Hematopoietic multipotent progenitor cell treated with erythropoietin and hydrocortisone succinate and interleukin-3 and kit ligand, for 17 days (in vitro differentiated cells): ENCODE measurements around the gene GNG10.
A peak's percentile ranks its signal among the peaks of the same experiment; 100 is the strongest.
"Not testable (repeated sequence)": the region's sequence is repeated elsewhere in the genome, so short reads cannot be mapped to it uniquely, and the experiment has no call there.

ENCODE experiments used
- DNase-seq: peaks from one replicate; pipeline ENCODE4 v3.0.0-alpha.2; 2015; ENCODE audit warnings: low spot score

GNG10 gene

GRCh38 chr9:111661150-111661801, at the start of gene GNG10:
GNG10 (plus strand) TSS chr9:111661605; CDS start chr9:111661635, 30 bp downstream.
- peak; percentile 28 for DNase-seq

GRCh38 chr9:111613436-111614040, 47.9 kb upstream of the GNG10 start:
- no peak for DNase-seq

GRCh38 chr9:111615928-111616327, 45.5 kb upstream of the GNG10 start:
- DNase-seq: no peak

GRCh38 chr9:111617349-111617748, 44.1 kb upstream of the GNG10 start:
- DNase-seq: not testable (repeated sequence)

GRCh38 chr9:111621895-111622480, 39.4 kb upstream of the GNG10 start:
- DNase-seq: no peak

GRCh38 chr9:111622626-111623025, 38.8 kb upstream of the GNG10 start:
- no peak for DNase-seq

GRCh38 chr9:111627260-111627963, 34.0 kb upstream of the GNG10 start:
- DNase-seq: no peak

- DNase-seq: no peak
Observed at GRCh38 chr9:111628411-111628810, 33.0 kb upstream of the GNG10 start.

GRCh38 chr9:111630182-111630963, 31.0 kb upstream of the GNG10 start:
- DNase-seq: no peak

GRCh38 chr9:111630964-111631213, 30.5 kb upstream of the GNG10 start:
- no peak for DNase-seq

GRCh38 chr9:111631214-111631971, 30.0 kb upstream of the GNG10 start, which contains the start of gene DNAJC25:
DNAJC25 (plus strand) TSS chr9:111631334; CDS start chr9:111631408, 74 bp downstream.
- peak; percentile 93 for DNase-seq

GRCh38 chr9:111632060-111632459, 29.3 kb upstream of the GNG10 start:
- peak; percentile 13 for DNase-seq

- no peak for DNase-seq
Observed at GRCh38 chr9:111632695-111633388, 28.6 kb upstream of the GNG10 start.

GRCh38 chr9:111633389-111633736, 28.0 kb upstream of the GNG10 start:
- no peak for DNase-seq

- no peak for DNase-seq
Observed at GRCh38 chr9:111634860-111635259, 26.5 kb upstream of the GNG10 start.

- DNase-seq: no peak
Observed at GRCh38 chr9:111637421-111637950, 23.9 kb upstream of the GNG10 start.

GRCh38 chr9:111644195-111644772, 17.1 kb upstream of the GNG10 start:
- DNase-seq: no peak

- DNase-seq: no peak
Observed at GRCh38 chr9:111645806-111646205, 15.6 kb upstream of the GNG10 start.

- no peak for DNase-seq
Observed at GRCh38 chr9:111646417-111646816, 15.0 kb upstream of the GNG10 start.

GRCh38 chr9:111648066-111648465, 13.3 kb upstream of the GNG10 start:
- no peak for DNase-seq
